GM21526 (cell line): ENCODE data around the gene NEK10.

Experiments
- ATAC-seq: cut with Tn5 transposase; IDR thresholded peaks from one replicate; pipeline ENCODE4 v1.9.1; 2021; ENCODE audit warnings: moderate library complexity; ENCODE audit not compliant: unreplicated experiment, low FRiP score

The NEK10 gene

GRCh38 chr3:27079427-27080257, 289.5 kb downstream of the NEK10 start:
- ATAC-seq, result no peak

- ATAC-seq, result no peak
These were observed 290.8 kb downstream of the NEK10 start for GRCh38 chr3:27078246-27078913.

GRCh38 chr3:27076815-27077630, 292.2 kb downstream of the NEK10 start:
- no peak for ATAC-seq

- ATAC-seq, result no peak
These were observed 294.3 kb downstream of the NEK10 start for GRCh38 chr3:27074914-27075313.

- ATAC-seq, result no peak
These were observed 295.3 kb downstream of the NEK10 start for GRCh38 chr3:27073912-27074311.

GRCh38 chr3:27072810-27073651, 296.2 kb downstream of the NEK10 start:
- ATAC-seq, result no peak

GRCh38 chr3:27060336-27060735, 308.8 kb downstream of the NEK10 start:
- ATAC-seq, result no peak
